Neuronal stem cell (in vitro differentiated cells): Measurements from ENCODE around the gene RB1. TPM values are rescaled to one million over a fixed set of nuclear protein-coding genes. Genes with fewer than 3 reads are reported as not detected.
A peak's percentile ranks its signal among the peaks of the same experiment; 100 is the strongest.

Experiments
- DNase-seq: peaks from one replicate; pipeline ENCODE4 v3.0.0-alpha.2; 2013; ENCODE audit warnings: low spot score
- H2AFZ ChIP-seq: one replicate; pipeline ENCODE4 v1.6.1; 2013; ENCODE audit warnings: mild to moderate bottlenecking, low read length, inconsistent platforms
- H2AK5ac ChIP-seq: 2 replicates; pipeline ENCODE4 v1.6.1; 2013; ENCODE audit warnings: low read depth, mild to moderate bottlenecking, inconsistent platforms, low read length, moderate library complexity, mixed read lengths
- H2BK120ac ChIP-seq: 2 replicates; pipeline ENCODE4 v1.6.1; 2013; ENCODE audit warnings: low read depth, mild to moderate bottlenecking, inconsistent platforms, low read length, moderate library complexity, mixed read lengths
- H2BK12ac ChIP-seq: one replicate; pipeline ENCODE4 v1.6.1; 2013; ENCODE audit warnings: low read length, inconsistent platforms
- H2BK15ac ChIP-seq: 2 replicates; pipeline ENCODE4 v1.6.1; 2013; ENCODE audit warnings: mild to moderate bottlenecking, low read length, inconsistent platforms, mixed read lengths
- H2BK5ac ChIP-seq: one replicate; pipeline ENCODE4 v1.6.1; 2013; ENCODE audit warnings: inconsistent platforms, mild to moderate bottlenecking, low read length, moderate library complexity
- H3K14ac ChIP-seq: one replicate; pipeline ENCODE4 v1.6.1; 2013; ENCODE audit warnings: low read length, inconsistent platforms
- H3K18ac ChIP-seq: 2 replicates; pipeline ENCODE4 v1.6.1; 2013; ENCODE audit warnings: low read length, inconsistent platforms
- H3K23ac ChIP-seq: 2 replicates; pipeline ENCODE4 v1.6.1; 2013; ENCODE audit warnings: low read depth, mild to moderate bottlenecking, mixed read lengths, low read length, inconsistent platforms; ENCODE audit not compliant: poor library complexity
- H3K27ac ChIP-seq: replicated peaks from 3 replicates; pipeline ENCODE4 v1.5.1; 2013; ENCODE audit warnings: low read length, inconsistent platforms
- H3K27me3 ChIP-seq, 3 experiments: 2 replicates each; pipeline ENCODE4 v1.6.1; 2013; ENCODE audit warnings: low read length in 3 of 3, mild to moderate bottlenecking in 2 of 3, inconsistent platforms in 1 of 3, low read depth in 1 of 3, mixed read lengths in 1 of 3, moderate library complexity in 1 of 3; ENCODE audit not compliant: control insufficient read depth in 3 of 3, insufficient read depth in 3 of 3
- H3K36me3 ChIP-seq, 2 donors: replicated peaks in 1 of 2; 2 replicates each; pipeline ENCODE4 v1.6.1; 2013; ENCODE audit warnings: low read length in 2 of 2; ENCODE audit not compliant: control insufficient read depth in 2 of 2, insufficient read depth in 2 of 2
- H3K4ac ChIP-seq: 2 replicates; pipeline ENCODE4 v1.6.1; 2013; ENCODE audit warnings: inconsistent platforms, mild to moderate bottlenecking, low read length, moderate library complexity
- H3K4me1 ChIP-seq, 2 donors: 1 replicate in 1 of 2; 2 replicates in 1 of 2; pipeline ENCODE4 v1.6.1; 2013; ENCODE audit warnings: low read length in 2 of 2, low read depth in 1 of 2; ENCODE audit not compliant: control insufficient read depth in 2 of 2, insufficient read depth in 1 of 2
- H3K4me2 ChIP-seq: one replicate; pipeline ENCODE4 v1.6.1; 2013; ENCODE audit warnings: mild to moderate bottlenecking, low read length, inconsistent platforms; ENCODE audit not compliant: insufficient read depth, poor library complexity, severe bottlenecking
- H3K4me3 ChIP-seq, 2 donors: 2 replicates each; pipeline ENCODE4 v1.5.1; 2013; ENCODE audit warnings: low read length in 2 of 2, mild to moderate bottlenecking in 2 of 2, inconsistent platforms in 1 of 2, moderate library complexity in 1 of 2
- H3K79me1 ChIP-seq: one replicate; pipeline ENCODE4 v1.6.1; 2013; ENCODE audit warnings: low read depth, mild to moderate bottlenecking, inconsistent platforms, low read length, moderate library complexity
- H3K9ac ChIP-seq: one replicate; pipeline ENCODE4 v1.6.1; 2013; ENCODE audit warnings: mild to moderate bottlenecking, low read depth, low read length, inconsistent platforms; ENCODE audit not compliant: poor library complexity
- H3K9me3 ChIP-seq, 2 donors: replicated peaks in 1 of 2; 2 replicates each; pipeline versions ENCODE3 to v1.6.1; 2013; ENCODE audit warnings: low read length in 2 of 2, mild to moderate bottlenecking in 2 of 2, inconsistent platforms in 1 of 2, low read depth in 1 of 2, mixed read lengths in 1 of 2, moderate library complexity in 1 of 2; ENCODE audit not compliant: control insufficient read depth in 2 of 2, insufficient read depth in 1 of 2
- H4K8ac ChIP-seq: one replicate; pipeline ENCODE4 v1.6.1; 2013; ENCODE audit warnings: low read depth, mild to moderate bottlenecking, inconsistent platforms, low read length, moderate library complexity
- H4K91ac ChIP-seq: one replicate; pipeline ENCODE4 v1.6.1; 2013; ENCODE audit warnings: low read length, low read depth, mild to moderate bottlenecking, inconsistent platforms; ENCODE audit not compliant: poor library complexity
- WGBS, 2 donors: extraction: QIAGEN DNeasy Blood & Tissue Kit; methylation state at CpG; one replicate each; pipeline ENCODE4 v1.1.7; 2013; ENCODE audit warnings: missing lambda C conversion rate in 2 of 2, mixed read lengths in 1 of 2; ENCODE audit not compliant: insufficient read length in 2 of 2, insufficient replicate concordance in 1 of 2; ENCODE audit errors: extremely low coverage in 2 of 2; 5-methylcytosine and 5-hydroxymethylcytosine counted together
- polyA plus RNA-seq, 2 experiments: library from polyadenylated mRNA; stranded (reverse); fragments of 200-250 nt; gene quantifications; one replicate each; pipeline ENCODE4 v1.2.3, GENCODE V29; 2013

RB1 gene
- polyA plus RNA-seq (2013, experiment 1 of 2) = 25.4 TPM
- 25.5 TPM for polyA plus RNA-seq (2013, experiment 2 of 2)

- H3K79me1 ChIP-seq = peaks cover 5% of the 10 kb centered on the region
- H4K8ac ChIP-seq = peak within 1 kb of the TSS; percentile 43
- H3K4ac ChIP-seq = peak within 1 kb of the TSS; percentile 76
- no peak within 1 kb of the TSS for H4K91ac ChIP-seq
- H3K36me3 ChIP-seq = peaks cover 0 to 30% of the 10 kb centered on the region in 2 donors
- peak within 1 kb of the TSS; percentile 97 for H3K9ac ChIP-seq
- peak within 1 kb of the TSS; percentile 99 for H3K18ac ChIP-seq
- no peak within 1 kb of the TSS for H2BK12ac ChIP-seq
- H3K27me3 ChIP-seq = no peaks in the 10 kb centered on the region
- H3K23ac ChIP-seq = peak within 1 kb of the TSS; percentile 95
- peak within 1 kb of the TSS; percentile 87 for H3K27ac ChIP-seq
- peaks cover 0 to 3% of the 10 kb centered on the region in 2 donors for H3K4me1 ChIP-seq
- H3K4me2 ChIP-seq = peak within 1 kb of the TSS; percentile 73
- DNase-seq = peak; percentile 76
- H3K4me3 ChIP-seq = peak within 1 kb of the TSS; percentile 71 to 98
- peak within 1 kb of the TSS; percentile 87 for H2BK5ac ChIP-seq
- H3K9me3 ChIP-seq = no peaks in the 10 kb centered on the region
- peak within 1 kb of the TSS; percentile 82 for H3K14ac ChIP-seq
- WGBS, 2 donors = no CpG with 5 or more reads among the region's 96 CpGs
- H2AK5ac ChIP-seq = peak within 1 kb of the TSS; percentile 75
- H2AFZ ChIP-seq = peak within 1 kb of the TSS; percentile 95
- peak within 1 kb of the TSS; percentile 72 for H2BK120ac ChIP-seq
- H2BK15ac ChIP-seq = peak within 1 kb of the TSS; percentile 37
Measured at GRCh38 chr13:48303359-48304142, at the start of gene RB1. RB1 (plus strand) TSS chr13:48303751; CDS start chr13:48303913, 162 bp downstream.

GRCh38 chr13:48253849-48254248, 49.7 kb upstream of the RB1 start:
- H2AFZ ChIP-seq = no peak overlapping the region
- no peak overlapping the region for H2BK15ac ChIP-seq
- H3K9me3 ChIP-seq = no peaks in the 10 kb centered on the region
- no peak overlapping the region for H3K4ac ChIP-seq
- DNase-seq = no peak
- no peak overlapping the region for H4K8ac ChIP-seq
- no peak overlapping the region for H2BK120ac ChIP-seq
- no peak overlapping the region for H3K18ac ChIP-seq
- H3K4me1 ChIP-seq = no peaks in the 10 kb centered on the region
- H3K4me3 ChIP-seq = no peak overlapping the region
- H3K4me2 ChIP-seq = no peak overlapping the region
- no peak overlapping the region for H3K23ac ChIP-seq
- no peak overlapping the region for H3K14ac ChIP-seq
- H4K91ac ChIP-seq = no peak overlapping the region
- H3K27me3 ChIP-seq = no peaks in the 10 kb centered on the region
- no peaks in the 10 kb centered on the region for H3K79me1 ChIP-seq
- no peak overlapping the region for H3K27ac ChIP-seq
- no peak overlapping the region for H2AK5ac ChIP-seq
- H2BK12ac ChIP-seq = no peak overlapping the region
- no peak overlapping the region for H3K9ac ChIP-seq
- peaks cover 0 to 63% of the 10 kb centered on the region in 2 donors for H3K36me3 ChIP-seq
- H2BK5ac ChIP-seq = no peak overlapping the region
- WGBS, 2 donors = no CpG with 5 or more reads among the region's 2 CpGs

- no peak overlapping the region for H2BK12ac ChIP-seq
- H3K14ac ChIP-seq = no peak overlapping the region
- H3K36me3 ChIP-seq = peaks cover 0 to 74% of the 10 kb centered on the region in 2 donors
- H3K4ac ChIP-seq = no peak overlapping the region
- DNase-seq = no peak
- no peak overlapping the region for H2BK120ac ChIP-seq
- H2AFZ ChIP-seq = no peak overlapping the region
- H3K79me1 ChIP-seq = no peaks in the 10 kb centered on the region
- no peak overlapping the region for H3K27ac ChIP-seq
- H3K18ac ChIP-seq = no peak overlapping the region
- no peak overlapping the region for H3K4me3 ChIP-seq
- H2AK5ac ChIP-seq = no peak overlapping the region
- H3K4me2 ChIP-seq = no peak overlapping the region
- H2BK15ac ChIP-seq = no peak overlapping the region
- no peaks in the 10 kb centered on the region for H3K27me3 ChIP-seq
- H4K8ac ChIP-seq = no peak overlapping the region
- H4K91ac ChIP-seq = no peak overlapping the region
- no CpG with 5 or more reads among the region's 13 CpGs for WGBS, 2 donors
- H3K4me1 ChIP-seq = no peaks in the 10 kb centered on the region
- no peak overlapping the region for H3K23ac ChIP-seq
- no peaks in the 10 kb centered on the region for H3K9me3 ChIP-seq
- no peak overlapping the region for H2BK5ac ChIP-seq
- no peak overlapping the region for H3K9ac ChIP-seq
Measured at GRCh38 chr13:48255090-48255489, 48.5 kb upstream of the RB1 start.

DNA sequence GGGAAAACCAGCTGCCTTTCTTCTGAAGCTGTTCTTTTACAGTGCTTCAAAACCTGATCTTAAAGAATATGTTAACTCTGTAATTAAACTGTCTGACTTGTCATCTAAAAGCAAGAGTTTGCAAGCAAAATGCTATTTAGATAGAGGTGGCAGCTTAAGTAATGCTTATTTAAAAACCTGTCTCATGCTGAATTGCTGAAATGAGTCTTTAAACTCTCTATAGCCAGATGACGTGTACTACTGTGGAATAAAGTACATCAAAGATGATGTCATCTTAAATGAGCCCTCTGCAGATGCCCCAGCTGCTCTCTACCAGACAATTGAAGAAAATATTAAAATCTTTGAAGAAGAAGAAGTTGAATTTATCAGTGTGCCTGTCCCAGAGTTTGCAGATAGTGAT, 47.6 kb upstream of the RB1 start:
- WGBS, 2 donors = no CpG with 5 or more reads among the region's 1 CpG
- H3K9ac ChIP-seq = no peak overlapping the region

More for the DNA sequence above, 47.6 kb upstream of the RB1 start:
- Histone ChIP-seq H3K36me3 (peaks cover 0 to 83% of the 10 kb centered on the region in 2 donors), H2BK120ac (no peak overlapping the region), H3K27me3 (no peaks in the 10 kb centered on the region), H3K27ac (no peak overlapping the region), H3K79me1 (no peaks in the 10 kb centered on the region), H3K23ac (no peak overlapping the region), H2BK15ac (no peak overlapping the region), H3K18ac (no peak overlapping the region), H2BK5ac (no peak overlapping the region), H4K8ac (no peak overlapping the region), H3K4ac (no peak overlapping the region), H2AK5ac (no peak overlapping the region), H2AFZ (no peak overlapping the region), H3K9me3 (no peaks in the 10 kb centered on the region), H4K91ac (no peak overlapping the region), H3K14ac (no peak overlapping the region), H3K4me2 (no peak overlapping the region), H2BK12ac (no peak overlapping the region), H3K4me3 (no peak overlapping the region), H3K4me1 (no peaks in the 10 kb centered on the region)
- DNase-seq = no peak
